CD8-positive, alpha-beta memory T cell (primary cell): ENCODE measurements around the gene ABCC9. TPM values are rescaled to one million over a fixed set of nuclear protein-coding genes. Genes with fewer than 3 reads are reported as not detected.
"Not testable (repeated sequence)": the region's sequence is repeated elsewhere in the genome, so short reads cannot be mapped to it uniquely, and the experiment has no call there.

Source experiments
- CTCF ChIA-PET: fragments of 350-600 bp; sonication (Branson Sonifier 250); formaldehyde crosslinking; loops from one replicate; lab custom pipeline; 2021; ENCODE audit warnings: antibody characterized with exemption; lab: Charles Lee
- POLR2A ChIA-PET: fragments of 350-600 bp; sonication (Branson Sonifier 250); formaldehyde crosslinking; loops from one replicate; lab custom pipeline; 2021; ENCODE audit warnings: antibody characterized with exemption; lab: Charles Lee
- DNase-seq, 5 donors: peaks; one replicate each; pipeline versions ENCODE4 v3.0.0 to v3.0.0-alpha.2; 2020 to 2022; ENCODE audit warnings: mixed read lengths in 1 of 5
- H3K27ac ChIP-seq: one replicate; pipeline ENCODE4 v1.7.0; 2013; ENCODE audit warnings: low read depth, mild to moderate bottlenecking, low read length, moderate library complexity
- H3K27me3 ChIP-seq: 2 replicates; pipeline ENCODE4 v1.7.0; 2013; ENCODE audit warnings: low read length, mild to moderate bottlenecking; ENCODE audit not compliant: insufficient read depth, poor library complexity, severe bottlenecking
- H3K36me3 ChIP-seq: 2 replicates; pipeline ENCODE4 v1.7.0; 2013; ENCODE audit warnings: mild to moderate bottlenecking, low read length, moderate library complexity; ENCODE audit not compliant: insufficient read depth
- H3K4me1 ChIP-seq: 2 replicates; pipeline ENCODE4 v1.7.0; 2013; ENCODE audit warnings: mild to moderate bottlenecking, low read length, moderate library complexity; ENCODE audit not compliant: insufficient read depth
- H3K4me3 ChIP-seq: 2 replicates; pipeline ENCODE4 v1.7.0; 2013; ENCODE audit warnings: mild to moderate bottlenecking, low read length
- H3K9me3 ChIP-seq: 2 replicates; pipeline ENCODE4 v1.7.0; 2013; ENCODE audit warnings: mild to moderate bottlenecking, low read length
- H3K27ac Mint-ChIP-seq, 8 donors: one replicate each; pipeline ENCODE4 v1.8.0; 2020 to 2021; ENCODE audit warnings: mixed read lengths in 8 of 8, mild to moderate bottlenecking in 6 of 8, inconsistent platforms in 3 of 8, moderate library complexity in 3 of 8
- H3K27me3 Mint-ChIP-seq, 2 donors: one replicate each; pipeline ENCODE4 v1.8.0; 2020 to 2021; ENCODE audit warnings: mixed read lengths in 2 of 2, mild to moderate bottlenecking in 1 of 2, moderate library complexity in 1 of 2
- H3K36me3 Mint-ChIP-seq, 3 donors: one replicate each; pipeline ENCODE4 v1.8.0; 2020 to 2021; ENCODE audit warnings: mixed read lengths in 3 of 3, inconsistent platforms in 1 of 3, mild to moderate bottlenecking in 1 of 3
- H3K4me1 Mint-ChIP-seq, 3 donors: one replicate each; pipeline ENCODE4 v1.8.0; 2020 to 2021; ENCODE audit warnings: mixed read lengths in 3 of 3, inconsistent platforms in 1 of 3, mild to moderate bottlenecking in 1 of 3
- H3K4me3 Mint-ChIP-seq, 7 donors: one replicate each; pipeline ENCODE4 v1.8.0; 2020 to 2021; ENCODE audit warnings: mixed read lengths in 7 of 7, mild to moderate bottlenecking in 6 of 7, moderate library complexity in 4 of 7, inconsistent platforms in 2 of 7
- H3K9me3 Mint-ChIP-seq, 5 donors: one replicate each; pipeline ENCODE4 v1.8.0; 2020 to 2022; ENCODE audit warnings: mixed read lengths in 5 of 5, mild to moderate bottlenecking in 3 of 5, moderate library complexity in 2 of 5, inconsistent platforms in 1 of 5
- polyA plus RNA-seq: library from polyadenylated mRNA; unstranded; fragments of 300-500 nt; fragmentation: Illumina TruSeq; gene quantifications from one replicate; pipeline ENCODE4 v1.2.3, GENCODE V29; 2021
- total RNA-seq, 2 experiments: library from RNA; stranded (reverse); gene quantifications; one replicate each; pipeline ENCODE4 v1.2.3, GENCODE V29; 2021

ABCC9 gene
- total and polyA plus RNA-seq, 3 experiments from 2014 or later = not detected

GRCh38 chr12:21788089-21788983 is 152.9 kb downstream of the ABCC9 start:
- H3K4me3 Mint-ChIP-seq = no peak overlapping the region
- H3K4me3 ChIP-seq = no peak overlapping the region
- H3K4me1 ChIP-seq = no peaks in the 10 kb centered on the region
- no peak for DNase-seq
- H3K27ac Mint-ChIP-seq = no peak overlapping the region
- H3K36me3 Mint-ChIP-seq = no peaks in the 10 kb centered on the region
- POLR2A ChIA-PET = no interaction called here
- no peak overlapping the region for H3K27ac ChIP-seq
- H3K9me3 Mint-ChIP-seq = peaks cover 0 to 9% (median 5%) of the 10 kb centered on the region in 5 donors
- CTCF ChIA-PET = no interaction called here
- no peaks in the 10 kb centered on the region for H3K27me3 ChIP-seq
- H3K9me3 ChIP-seq = no peaks in the 10 kb centered on the region
- no peaks in the 10 kb centered on the region for H3K36me3 ChIP-seq
- H3K27me3 Mint-ChIP-seq = peaks cover 8 to 9% of the 10 kb centered on the region in 2 donors
- no peaks in the 10 kb centered on the region for H3K4me1 Mint-ChIP-seq

GRCh38 chr12:21786041-21786531 is 155.1 kb downstream of the ABCC9 start:
- no peaks in the 10 kb centered on the region for H3K4me1 Mint-ChIP-seq
- no peak for DNase-seq
- peaks cover 3 to 5% of the 10 kb centered on the region in 2 donors for H3K27me3 Mint-ChIP-seq
- no peak overlapping the region for H3K4me3 ChIP-seq
- H3K4me3 Mint-ChIP-seq = no peak overlapping the region
- no peaks in the 10 kb centered on the region for H3K36me3 ChIP-seq
- no peak overlapping the region for H3K27ac ChIP-seq
- no peaks in the 10 kb centered on the region for H3K9me3 ChIP-seq
- no peaks in the 10 kb centered on the region for H3K36me3 Mint-ChIP-seq
- POLR2A ChIA-PET = no interaction called here
- CTCF ChIA-PET = no interaction called here
- no peak overlapping the region for H3K27ac Mint-ChIP-seq
- no peaks in the 10 kb centered on the region for H3K27me3 ChIP-seq
- H3K4me1 ChIP-seq = no peaks in the 10 kb centered on the region
- peaks cover 0 to 9% (median 3%) of the 10 kb centered on the region in 5 donors for H3K9me3 Mint-ChIP-seq

GRCh38 chr12:21782723-21783122 is 158.5 kb downstream of the ABCC9 start:
- H3K9me3 Mint-ChIP-seq, H3K36me3 ChIP-seq, H3K27me3 ChIP-seq, H3K9me3 ChIP-seq, H3K4me1 Mint-ChIP-seq, POLR2A ChIA-PET, H3K27ac ChIP-seq, CTCF ChIA-PET, H3K4me3 Mint-ChIP-seq, H3K27me3 Mint-ChIP-seq, H3K27ac Mint-ChIP-seq, H3K4me3 ChIP-seq, H3K4me1 ChIP-seq, H3K36me3 Mint-ChIP-seq, DNase-seq: not testable (repeated sequence)

DNA sequence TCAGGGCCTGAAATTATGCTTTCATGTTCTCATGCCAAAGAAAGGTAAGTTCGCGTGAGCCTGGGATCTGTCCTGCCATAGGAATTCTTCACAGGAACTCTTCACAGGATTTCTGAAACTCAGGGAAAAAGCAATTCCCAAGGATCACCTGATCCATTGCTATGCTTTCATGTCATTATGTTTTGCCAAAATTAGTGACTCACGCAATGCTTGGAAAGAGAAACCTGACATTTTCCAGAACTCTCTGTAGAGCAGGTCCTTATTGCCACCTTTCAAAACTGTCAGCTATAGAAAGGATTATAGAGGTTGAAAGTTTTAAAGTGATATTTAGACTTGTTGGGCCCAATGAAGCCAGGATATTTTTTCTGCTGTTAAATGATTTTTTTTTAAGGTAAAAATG is 160.4 kb downstream of the ABCC9 start:
- Mint-ChIP-seq H3K27ac (no peak overlapping the region), H3K36me3 (no peaks in the 10 kb centered on the region), H3K4me1 (no peaks in the 10 kb centered on the region), H3K4me3 (no peak overlapping the region), H3K9me3 (peaks cover 0 to 2% (median 0%) of the 10 kb centered on the region in 5 donors), H3K27me3 (peaks cover 7 to 24% of the 10 kb centered on the region in 2 donors)
- Histone ChIP-seq H3K36me3 (no peaks in the 10 kb centered on the region), H3K4me3 (no peak overlapping the region), H3K4me1 (no peaks in the 10 kb centered on the region), H3K27me3 (no peaks in the 10 kb centered on the region), H3K9me3 (no peaks in the 10 kb centered on the region), H3K27ac (no peak overlapping the region)
- POLR2A ChIA-PET = no interaction called here
- DNase-seq = no peak
- CTCF ChIA-PET = no interaction called here

GRCh38 chr12:21776175-21776574 is 165.1 kb downstream of the ABCC9 start:
- Histone ChIP-seq H3K4me3 (no peak overlapping the region), H3K4me1 (no peaks in the 10 kb centered on the region), H3K9me3 (no peaks in the 10 kb centered on the region), H3K27ac (no peak overlapping the region), H3K36me3 (no peaks in the 10 kb centered on the region), H3K27me3 (peaks cover 6% of the 10 kb centered on the region)
- no peak for DNase-seq
- Mint-ChIP-seq H3K9me3 (no peaks in the 10 kb centered on the region), H3K27ac (no peak overlapping the region), H3K4me1 (peaks cover 5 to 18% (median 14%) of the 10 kb centered on the region in 3 donors), H3K27me3 (peaks cover 14 to 49% of the 10 kb centered on the region in 2 donors), H3K36me3 (no peaks in the 10 kb centered on the region), H3K4me3 (no peak overlapping the region)
- CTCF ChIA-PET = no interaction called here
- POLR2A ChIA-PET = no interaction called here

DNA sequence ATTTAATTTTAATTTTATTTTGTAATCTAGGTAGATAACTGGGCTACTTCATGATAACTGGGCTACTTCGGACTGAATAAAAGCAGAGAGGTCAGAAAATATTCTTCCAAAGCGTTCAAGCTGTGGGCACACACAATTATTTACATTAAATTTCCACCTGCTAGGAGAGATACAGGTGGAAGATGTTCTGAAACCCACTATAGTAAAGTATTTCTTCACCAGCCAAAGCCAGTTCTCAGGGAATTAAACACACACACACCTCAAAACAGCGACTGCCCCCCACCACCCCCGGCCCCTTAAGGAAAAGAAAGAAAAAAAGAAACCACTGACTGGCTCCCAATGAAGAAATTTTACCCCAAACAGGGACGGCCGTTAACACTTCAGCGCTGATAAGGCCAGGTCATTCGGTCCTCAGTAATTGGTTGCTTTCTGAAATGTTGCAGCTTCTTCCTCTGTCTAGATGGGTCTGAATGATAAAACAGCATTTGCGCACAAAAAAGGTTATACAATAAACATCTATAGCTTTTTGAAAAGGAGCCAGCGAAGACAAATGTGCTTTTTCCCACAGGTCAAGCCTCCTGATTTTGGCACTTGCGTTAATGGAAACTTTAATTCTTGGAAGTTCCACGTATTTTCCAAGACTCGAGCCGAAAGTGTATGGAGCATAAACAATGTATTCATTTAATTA is 165.9 kb downstream of the ABCC9 start:
- Histone ChIP-seq H3K9me3 (no peaks in the 10 kb centered on the region), H3K27ac (no peak overlapping the region), H3K4me1 (no peaks in the 10 kb centered on the region), H3K27me3 (peaks cover 6% of the 10 kb centered on the region), H3K36me3 (no peaks in the 10 kb centered on the region), H3K4me3 (no peak overlapping the region)
- no peaks in the 10 kb centered on the region for H3K36me3 Mint-ChIP-seq
- H3K4me3 Mint-ChIP-seq = peak overlapping the region in 4 of 7 donors; percentile 52 to 71 (median 62)
- no peak for DNase-seq
- H3K27ac Mint-ChIP-seq = no peak overlapping the region
- ChIA-PET POLR2A (no interaction called here), CTCF (no interaction called here)
- peaks cover 5 to 18% (median 14%) of the 10 kb centered on the region in 3 donors for H3K4me1 Mint-ChIP-seq
- H3K9me3 Mint-ChIP-seq = no peaks in the 10 kb centered on the region
- H3K27me3 Mint-ChIP-seq = peaks cover 14 to 50% of the 10 kb centered on the region in 2 donors

DNA sequence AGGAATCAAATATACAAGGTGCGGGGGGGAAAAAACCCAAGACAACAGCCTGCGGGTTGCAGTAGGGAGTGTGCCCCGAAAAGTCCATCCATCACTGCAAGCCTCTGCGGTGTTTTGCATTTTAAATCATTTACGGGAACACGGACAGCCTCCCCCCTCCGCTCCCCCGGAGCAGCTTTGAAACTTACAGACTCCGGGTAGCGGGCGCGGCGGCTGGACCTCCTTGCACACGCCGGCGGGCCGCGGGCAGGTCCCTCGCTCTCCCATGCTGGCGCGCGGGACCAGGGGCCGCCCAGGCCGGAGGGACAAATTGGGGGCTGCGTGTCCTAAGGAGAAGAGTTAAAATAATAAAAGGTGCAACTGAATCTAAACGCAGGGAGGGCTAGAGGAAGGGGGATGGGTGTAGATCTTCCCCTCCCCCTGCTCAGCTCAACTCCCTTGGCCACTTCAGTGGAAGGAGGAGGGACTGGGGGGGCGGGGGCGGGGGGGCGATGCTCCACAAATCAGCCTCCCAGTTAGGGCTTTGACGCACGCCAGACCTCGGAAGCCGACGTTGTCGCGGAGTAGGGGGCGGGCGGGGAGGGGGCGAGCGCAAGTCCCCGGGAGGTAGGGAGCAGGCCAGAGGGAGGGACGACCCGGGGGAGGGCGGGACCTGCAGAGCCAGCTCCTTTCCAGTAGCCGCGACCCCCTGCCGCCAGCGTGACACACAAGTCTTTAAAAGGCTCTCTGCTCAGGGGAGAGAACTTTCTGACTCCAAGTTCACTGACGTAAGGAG is 166.7 kb downstream of the ABCC9 start, which contains the start of gene KCNJ8:
TSS of gene KCNJ8 (minus strand) at position 349 of the 775 bp plus-strand sequence. CDS start 1,090 bp downstream, outside the sequence.
- H3K36me3 ChIP-seq = no peaks in the 10 kb centered on the region
- H3K27me3 ChIP-seq = peaks cover 6% of the 10 kb centered on the region
- no peaks in the 10 kb centered on the region for H3K9me3 ChIP-seq
- Mint-ChIP-seq H3K4me3 (peak within 1 kb of the TSS in 5 of 7 donors; percentile 20 to 71 (median 60)), H3K27ac (no peak within 1 kb of the TSS), H3K36me3 (no peaks in the 10 kb centered on the region), H3K9me3 (no peaks in the 10 kb centered on the region), H3K4me1 (peaks cover 5 to 18% (median 14%) of the 10 kb centered on the region in 3 donors), H3K27me3 (peaks cover 14 to 50% of the 10 kb centered on the region in 2 donors)
- DNase-seq = no peak
- ChIA-PET POLR2A (no interaction called here), CTCF (no interaction called here)
- no peak within 1 kb of the TSS for H3K4me3 ChIP-seq
- H3K27ac ChIP-seq = no peak within 1 kb of the TSS
- H3K4me1 ChIP-seq = no peaks in the 10 kb centered on the region
